Tibial nerve (tissue), 3 donors: Measurements from ENCODE around the gene AKAP11.

Source experiments
- POLR2A ChIP-seq, 2 donors: fragments of 450-650 bp; IDR thresholded peaks; one replicate each; pipeline ENCODE4 v1.6.1; 2017; ENCODE audit warnings: antibody characterized with exemption in 2 of 2, mild to moderate bottlenecking in 2 of 2, moderate library complexity in 2 of 2
- TF ChIP-seq, protein P1 (sequence below), 5 experiments: fragments of 200-600 bp in 3 of 5; fragments of 450-650 bp in 2 of 5; sonication (generic) in 3 of 5; IDR thresholded peaks; one replicate each; pipeline ENCODE4 v1.5.1; 2016 to 2019; ENCODE audit warnings: antibody characterized with exemption in 5 of 5, mild to moderate bottlenecking in 3 of 5, moderate library complexity in 2 of 5

DNA sequence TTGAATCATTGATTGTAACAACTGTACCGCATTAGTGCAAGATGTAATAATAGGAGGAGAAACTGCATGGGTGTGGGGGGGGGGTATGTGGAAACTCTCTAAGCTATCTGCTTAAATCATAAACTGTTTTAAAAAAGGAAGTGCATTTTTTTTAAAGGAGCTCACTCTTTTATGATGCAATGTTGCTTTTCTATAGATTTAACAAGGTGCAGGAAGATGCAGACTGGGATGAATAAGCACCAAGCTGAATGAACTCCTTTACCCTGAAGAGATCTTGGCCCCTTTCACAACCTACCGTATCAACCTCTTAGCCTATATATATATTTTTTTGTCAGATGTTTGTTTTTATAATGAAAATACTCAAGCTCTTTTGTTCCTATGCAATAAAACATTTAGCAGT lies 95.9 kb downstream of the AKAP11 start:
- TF ChIP-seq POLR2A (IDR thresholded peaks at IDR 0.05) = no peak
- TF ChIP-seq, protein P1, sequence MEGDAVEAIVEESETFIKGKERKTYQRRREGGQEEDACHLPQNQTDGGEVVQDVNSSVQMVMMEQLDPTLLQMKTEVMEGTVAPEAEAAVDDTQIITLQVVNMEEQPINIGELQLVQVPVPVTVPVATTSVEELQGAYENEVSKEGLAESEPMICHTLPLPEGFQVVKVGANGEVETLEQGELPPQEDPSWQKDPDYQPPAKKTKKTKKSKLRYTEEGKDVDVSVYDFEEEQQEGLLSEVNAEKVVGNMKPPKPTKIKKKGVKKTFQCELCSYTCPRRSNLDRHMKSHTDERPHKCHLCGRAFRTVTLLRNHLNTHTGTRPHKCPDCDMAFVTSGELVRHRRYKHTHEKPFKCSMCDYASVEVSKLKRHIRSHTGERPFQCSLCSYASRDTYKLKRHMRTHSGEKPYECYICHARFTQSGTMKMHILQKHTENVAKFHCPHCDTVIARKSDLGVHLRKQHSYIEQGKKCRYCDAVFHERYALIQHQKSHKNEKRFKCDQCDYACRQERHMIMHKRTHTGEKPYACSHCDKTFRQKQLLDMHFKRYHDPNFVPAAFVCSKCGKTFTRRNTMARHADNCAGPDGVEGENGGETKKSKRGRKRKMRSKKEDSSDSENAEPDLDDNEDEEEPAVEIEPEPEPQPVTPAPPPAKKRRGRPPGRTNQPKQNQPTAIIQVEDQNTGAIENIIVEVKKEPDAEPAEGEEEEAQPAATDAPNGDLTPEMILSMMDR (IDR thresholded peaks at IDR 0.05) = no peak
